Lower leg skin (tissue), 4 donors: Measurements from ENCODE around the gene CCDC93. TPM values are rescaled to one million over a fixed set of nuclear protein-coding genes. Genes with fewer than 3 reads are reported as not detected.

Experiments used
- DNase-seq, 2 donors: peaks; one replicate each; pipeline ENCODE4 v3.0.0-alpha.2; 2019; ENCODE audit warnings: low spot score in 2 of 2
- H3K4me3 ChIP-seq: fragments of 200-600 bp; sonication (generic); 2 replicates; pipeline ENCODE4 v1.5.1; 2017; ENCODE audit warnings: mild to moderate bottlenecking, low read depth; ENCODE audit not compliant: poor library complexity, severe bottlenecking
- POLR2A ChIP-seq, 2 donors: fragments of 450-650 bp; IDR thresholded peaks; one replicate each; pipeline ENCODE4 v1.6.1; 2016 to 2017; ENCODE audit warnings: antibody characterized with exemption in 2 of 2, mild to moderate bottlenecking in 1 of 2, moderate library complexity in 1 of 2
- WGBS, 2 donors: methylation state at CpG; one replicate each; pipeline ENCODE4 v1.1.5; 2018; 5-methylcytosine and 5-hydroxymethylcytosine counted together
- intact Hi-C: fragments of 100-400 bp; cut with DNase I; formaldehyde crosslinking; loops from one replicate; pipeline ENCODE4 v1.15.0; 2023; ENCODE audit warnings: low total_unique reads
- total RNA-seq, 4 donors: library from RNA; depleted of rRNA; stranded (reverse); fragments of >200 nt; gene quantifications; one replicate each; pipeline ENCODE4 v1.1.0, GENCODE V29; 2016
- TF ChIP-seq, protein P1 (sequence below), 3 donors: fragments of 450-650 bp; IDR thresholded peaks; one replicate each; pipeline ENCODE4 v1.5.1; 2016; ENCODE audit warnings: antibody characterized with exemption in 3 of 3, mild to moderate bottlenecking in 3 of 3, moderate library complexity in 2 of 3

CCDC93 gene
- total RNA-seq, 4 donors from 2014 or later = 11.8 to 26.2 (median 20.0) TPM

- WGBS, 2 donors = 78 to 92% methylated on average over 2 of the region's 2 CpGs
- DNase-seq = no peak
- H3K4me3 ChIP-seq = no peak overlapping the region
These were observed 134.9 kb downstream of the CCDC93 start for GRCh38 chr2:117879003-117879402.

DNA sequence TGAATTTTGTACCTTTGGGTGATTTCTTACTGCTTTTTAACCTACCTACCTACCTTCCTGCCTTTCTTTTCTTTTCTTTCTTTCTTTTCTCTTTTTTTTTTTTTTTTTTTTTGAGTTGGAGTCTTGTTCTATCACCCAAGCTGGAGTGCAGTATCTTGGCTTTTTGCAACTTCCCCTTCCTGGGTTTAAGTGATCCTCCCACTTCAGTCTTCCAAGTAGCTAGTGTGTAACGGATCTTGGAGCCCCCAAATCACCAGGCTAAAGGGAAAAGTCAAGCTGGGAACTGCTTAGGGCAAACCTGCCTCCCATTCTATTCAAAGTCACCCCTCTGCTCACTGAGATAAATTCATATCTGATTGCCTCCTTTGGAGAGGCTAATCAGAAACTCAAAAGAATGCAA is 138.1 kb downstream of the CCDC93 start:
- H3K4me3 ChIP-seq = no peak overlapping the region
- WGBS, 2 donors = 7 to 38% methylated on average over 1 of the region's 1 CpG
- intact Hi-C loops = no loop called here
- no peak for TF ChIP-seq POLR2A (IDR thresholded peaks at IDR 0.05)
- DNase-seq = no peak

More at GRCh38 chr2:117879003-117879402, 134.9 kb downstream of the CCDC93 start:
- intact Hi-C loops = no loop called here
- TF ChIP-seq POLR2A (IDR thresholded peaks at IDR 0.05) = no peak
- TF ChIP-seq, protein P1, sequence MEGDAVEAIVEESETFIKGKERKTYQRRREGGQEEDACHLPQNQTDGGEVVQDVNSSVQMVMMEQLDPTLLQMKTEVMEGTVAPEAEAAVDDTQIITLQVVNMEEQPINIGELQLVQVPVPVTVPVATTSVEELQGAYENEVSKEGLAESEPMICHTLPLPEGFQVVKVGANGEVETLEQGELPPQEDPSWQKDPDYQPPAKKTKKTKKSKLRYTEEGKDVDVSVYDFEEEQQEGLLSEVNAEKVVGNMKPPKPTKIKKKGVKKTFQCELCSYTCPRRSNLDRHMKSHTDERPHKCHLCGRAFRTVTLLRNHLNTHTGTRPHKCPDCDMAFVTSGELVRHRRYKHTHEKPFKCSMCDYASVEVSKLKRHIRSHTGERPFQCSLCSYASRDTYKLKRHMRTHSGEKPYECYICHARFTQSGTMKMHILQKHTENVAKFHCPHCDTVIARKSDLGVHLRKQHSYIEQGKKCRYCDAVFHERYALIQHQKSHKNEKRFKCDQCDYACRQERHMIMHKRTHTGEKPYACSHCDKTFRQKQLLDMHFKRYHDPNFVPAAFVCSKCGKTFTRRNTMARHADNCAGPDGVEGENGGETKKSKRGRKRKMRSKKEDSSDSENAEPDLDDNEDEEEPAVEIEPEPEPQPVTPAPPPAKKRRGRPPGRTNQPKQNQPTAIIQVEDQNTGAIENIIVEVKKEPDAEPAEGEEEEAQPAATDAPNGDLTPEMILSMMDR (IDR thresholded peaks at IDR 0.05) = no peak

Other genes starting within 250 kb of the CCDC93 start
- gene DDX18, start 199.4 kb downstream of the CCDC93 start, total RNA-seq = 10 to 100 TPM; 20.4 to 39.6 (median 29.2) TPM
- 10 to 100 TPM; 11.6 to 13.6 (median 12.5) TPM for gene INSIG2, start 74.4 kb upstream of the CCDC93 start, total RNA-seq